ENCODE measurements around the gene ELANE.

The ELANE gene

GRCh38 chr19:904545-904944 lies 52.4 kb downstream of the ELANE start:
- peaks cover 16% of the 10 kb centered on the region; the same call in 1 of the 2 replicates for H3K36me3 ChIP-seq (ENCODE audit: insufficient read depth, low read length)
- ATAC-seq (ENCODE audit: insufficient read depth, low read depth), result no peak
- H4K20me1 ChIP-seq (ENCODE audit: insufficient read depth, low read length), result peaks cover 26% of the 10 kb centered on the region
- peaks cover 29% of the 10 kb centered on the region for H3K79me2 ChIP-seq (ENCODE audit: insufficient read depth, low read length)
- no peak overlapping the region for H2AFZ ChIP-seq (ENCODE audit: low read depth, low read length)
- H3K27ac ChIP-seq (ENCODE audit: low read length), result no peak overlapping the region
- H3K9me3 ChIP-seq (ENCODE audit: insufficient read depth, low read length, severe bottlenecking), result no peaks in the 10 kb centered on the region
- H3K27me3 ChIP-seq (ENCODE audit: insufficient read depth, low read length, poor library complexity), result no peaks in the 10 kb centered on the region
- no peak overlapping the region for H3K4me2 ChIP-seq (ENCODE audit: insufficient read depth, low read length)
- no peak for DNase-seq
- no peak overlapping the region for H3K9ac ChIP-seq (ENCODE audit: low read depth, low read length)
- TF ChIP-seq EZH2 (IDR thresholded peaks at IDR 0.05; ENCODE audit: borderline replicate concordance, low read depth, low read length, severe bottlenecking), result no peak
- no peak for TF ChIP-seq CTCF (IDR thresholded peaks at IDR 0.05; ENCODE audit: borderline replicate concordance, extremely low read depth, low read length, poor library complexity, severe bottlenecking)
- H3K4me1 ChIP-seq (ENCODE audit: insufficient read depth, low read length), result peaks cover 4% of the 10 kb centered on the region; the same call in 1 of the 2 replicates
- H3K4me3 ChIP-seq (ENCODE audit: low read depth in 1 of 2, low read length in 2 of 2), result no peak overlapping the region
